ENCODE data around the gene COA5.

The COA5 gene, protein sequence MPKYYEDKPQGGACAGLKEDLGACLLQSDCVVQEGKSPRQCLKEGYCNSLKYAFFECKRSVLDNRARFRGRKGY

DNA sequence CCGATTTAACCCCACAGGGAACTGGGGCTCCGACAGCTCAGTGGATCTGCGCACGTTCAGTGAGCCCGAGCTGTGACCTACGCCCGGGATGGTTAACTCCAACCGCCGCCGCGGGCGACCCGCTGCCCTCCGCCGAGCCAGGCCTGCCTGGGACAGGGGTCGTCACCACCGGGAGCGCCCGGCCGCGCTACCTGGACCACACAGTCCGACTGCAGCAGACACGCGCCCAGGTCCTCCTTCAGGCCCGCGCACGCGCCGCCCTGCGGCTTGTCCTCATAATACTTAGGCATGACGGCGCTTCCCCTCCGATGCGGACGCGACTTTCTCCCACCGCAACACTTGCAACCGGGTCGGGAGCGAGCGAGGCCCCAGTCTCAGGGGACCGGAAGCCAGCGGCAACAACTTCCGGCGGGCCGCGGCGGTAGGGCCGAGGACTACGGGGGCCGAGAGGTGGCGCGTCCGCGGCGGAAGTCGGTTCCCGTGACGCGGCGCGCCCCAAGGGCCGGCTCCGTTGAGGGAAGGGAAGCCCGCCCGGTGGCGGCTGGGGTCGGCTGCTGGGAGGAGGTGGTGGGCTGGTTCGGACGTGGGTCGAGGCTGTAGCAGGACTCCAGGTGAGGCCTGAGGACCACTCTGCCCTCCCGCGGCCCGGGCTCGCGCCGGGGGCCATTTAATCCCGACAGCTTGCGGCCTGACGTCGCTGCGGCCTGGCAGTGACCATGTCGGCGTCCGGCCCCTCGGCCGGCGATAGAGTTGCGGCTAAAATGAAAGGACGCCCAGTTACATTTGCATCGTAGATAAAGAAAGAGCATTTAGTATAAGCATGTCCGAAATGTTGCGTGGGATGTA is at the start of gene COA5, which contains the start of gene UNC50:
COA5 (minus strand) TSS at position 397 of the 846 bp plus-strand sequence; CDS start at position 290, 107 bp downstream.
UNC50 (plus strand) TSS at position 474 of the 846 bp plus-strand sequence. CDS start 1,171 bp downstream, outside the sequence.
- peak; percentile 55 for DNase-seq

DNA sequence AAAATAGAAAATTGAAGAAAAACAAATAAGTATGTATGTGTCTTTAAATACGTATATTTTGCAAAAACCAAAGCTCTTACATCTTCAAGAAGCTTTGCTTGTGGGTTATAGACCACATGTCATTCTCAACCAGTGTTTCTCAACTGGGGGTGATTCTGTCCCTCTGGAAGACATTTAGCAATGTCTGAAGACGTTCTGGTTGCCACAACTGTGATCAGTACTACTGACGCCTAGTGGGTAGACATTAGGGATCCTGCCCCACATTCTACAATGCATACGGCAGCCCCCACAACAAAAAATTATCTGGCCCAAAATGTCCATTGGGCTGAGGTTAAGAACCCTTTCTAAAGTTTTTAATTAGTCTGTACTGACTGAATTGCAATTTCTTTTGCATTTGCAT is 48.5 kb upstream of the COA5 start:
- DNase-seq, result no peak

DNA sequence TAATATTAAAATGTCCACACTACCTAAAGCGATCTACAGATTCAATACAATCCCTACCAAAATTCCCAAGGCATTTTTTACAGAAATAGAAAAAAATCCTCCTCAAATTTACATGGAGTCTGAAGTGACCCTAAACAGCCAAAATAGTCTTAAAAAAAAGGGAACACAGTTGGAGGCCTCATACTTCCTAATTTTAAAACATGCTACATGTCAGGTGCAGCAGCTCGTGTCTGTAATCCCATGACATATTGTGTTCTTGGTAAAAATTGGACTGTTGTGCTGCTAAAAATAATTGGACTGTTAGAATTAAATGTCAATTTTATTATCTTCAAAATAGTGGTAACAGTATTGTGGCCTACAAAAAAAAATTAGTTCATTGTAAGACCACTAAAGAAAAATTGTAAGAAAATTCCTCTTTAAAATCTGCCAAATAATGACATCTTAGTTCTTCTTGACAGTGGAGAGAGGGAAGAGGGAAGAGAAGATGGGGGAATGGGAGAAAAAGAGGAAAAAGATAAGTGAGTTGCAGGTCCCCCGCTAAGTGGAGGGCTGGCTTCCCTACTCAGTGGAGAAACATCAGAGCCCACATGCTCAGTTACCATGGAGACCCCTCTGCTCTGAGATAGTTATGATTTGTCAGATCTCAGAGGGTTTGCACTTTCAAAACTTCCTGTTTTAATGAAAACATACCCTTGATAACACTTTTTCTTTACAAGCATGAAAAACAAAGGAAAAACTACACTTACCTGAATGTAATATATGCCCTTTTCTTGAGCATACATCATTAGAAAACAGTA is 46.6 kb upstream of the COA5 start:
- no peak for DNase-seq

DNA sequence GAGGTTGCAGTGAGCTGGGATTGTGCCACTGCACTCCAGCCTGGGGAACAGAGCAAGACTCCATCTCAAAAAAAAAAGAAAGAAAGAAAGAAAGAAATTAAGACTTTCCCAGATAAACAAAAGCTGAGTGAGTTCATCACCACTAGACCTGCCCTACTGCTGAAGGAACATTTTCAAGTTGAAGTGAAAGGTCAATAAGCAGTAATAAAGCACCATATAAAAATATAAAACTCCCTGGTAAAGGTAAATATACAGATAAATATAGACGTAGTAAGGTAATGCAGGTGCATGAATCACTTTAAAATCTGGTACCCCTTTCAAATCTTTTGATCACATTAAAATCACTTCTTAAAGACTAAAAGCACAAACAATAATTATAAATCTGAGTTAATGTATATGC is 42.7 kb upstream of the COA5 start:
- DNase-seq, result no peak

DNA sequence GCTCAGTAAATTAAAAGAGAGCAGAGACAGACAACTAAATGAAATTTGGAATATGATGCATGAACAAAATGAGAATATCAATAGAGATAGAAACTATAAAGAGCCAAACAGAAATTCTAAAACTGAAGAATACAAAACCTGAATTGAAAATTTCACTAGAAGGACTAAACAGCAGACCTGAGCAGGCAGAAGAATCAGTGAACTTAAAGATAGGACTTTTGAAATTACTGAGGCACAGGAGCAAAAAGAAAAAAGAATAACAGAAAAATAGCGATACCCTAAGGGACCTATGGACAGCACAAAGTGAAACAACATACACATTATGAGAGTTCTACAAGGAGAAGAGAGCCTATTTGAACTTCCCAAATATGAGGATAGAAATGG is 41.7 kb upstream of the COA5 start:
- no peak for DNase-seq

DNA sequence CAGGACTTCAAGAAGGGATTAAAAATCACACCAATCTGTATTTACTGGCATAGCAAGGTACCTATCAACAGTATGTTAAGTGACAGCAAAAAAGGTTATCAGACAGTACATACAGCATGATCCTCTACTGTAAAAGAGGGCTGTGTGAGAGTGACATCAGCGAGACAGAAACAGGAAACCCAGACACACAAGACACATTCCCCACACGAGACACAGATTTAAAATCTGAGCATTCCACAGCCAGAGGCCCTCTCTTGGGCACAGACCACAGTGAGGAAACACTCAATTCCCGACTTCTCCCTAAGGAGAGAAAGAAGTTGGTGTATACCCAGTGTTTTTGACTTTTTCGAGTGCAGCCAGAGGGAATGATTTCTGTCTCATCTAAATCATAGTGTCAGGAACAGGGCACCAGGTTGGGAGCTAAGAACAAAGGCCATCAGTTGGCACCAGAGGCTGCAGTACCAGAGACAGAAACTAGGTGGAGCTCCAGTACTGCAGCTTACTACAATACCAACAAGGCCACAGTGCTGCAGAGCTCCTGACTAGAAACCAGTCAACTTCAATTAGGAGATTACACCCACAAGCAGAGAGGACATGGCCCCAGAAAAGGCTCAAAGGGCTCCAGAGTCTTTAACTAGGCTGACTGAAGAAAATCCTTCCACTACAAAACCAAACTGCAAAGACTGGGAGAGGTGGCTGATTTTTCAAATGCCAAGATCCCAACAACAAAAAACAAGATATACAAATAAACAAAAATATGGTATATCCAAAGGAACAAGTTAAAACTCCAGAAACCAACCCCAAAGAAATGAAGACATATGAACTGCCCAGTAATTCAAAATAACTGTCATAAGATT is 41.1 kb upstream of the COA5 start:
- DNase-seq, result peak; percentile 72

DNA sequence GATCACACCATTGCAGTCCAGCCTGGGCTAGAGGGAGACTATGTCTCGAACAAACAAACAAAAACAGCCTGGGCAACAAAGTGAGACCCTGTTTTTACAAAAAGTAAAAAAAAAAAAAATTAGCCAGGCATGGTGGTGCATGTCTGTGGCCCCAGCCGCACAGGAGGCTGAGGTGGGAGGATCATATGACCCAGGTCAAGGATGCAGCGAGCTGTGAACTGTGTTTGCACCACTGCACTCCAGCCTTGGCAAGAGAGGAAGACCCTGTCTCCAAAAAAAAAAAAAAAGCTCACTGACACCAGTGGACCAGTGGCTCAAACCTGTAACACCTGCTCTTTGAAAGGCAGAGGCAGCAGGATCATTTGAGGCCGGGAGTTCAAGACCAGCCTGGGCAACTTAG is 40.1 kb upstream of the COA5 start:
- DNase-seq, result no peak

DNA sequence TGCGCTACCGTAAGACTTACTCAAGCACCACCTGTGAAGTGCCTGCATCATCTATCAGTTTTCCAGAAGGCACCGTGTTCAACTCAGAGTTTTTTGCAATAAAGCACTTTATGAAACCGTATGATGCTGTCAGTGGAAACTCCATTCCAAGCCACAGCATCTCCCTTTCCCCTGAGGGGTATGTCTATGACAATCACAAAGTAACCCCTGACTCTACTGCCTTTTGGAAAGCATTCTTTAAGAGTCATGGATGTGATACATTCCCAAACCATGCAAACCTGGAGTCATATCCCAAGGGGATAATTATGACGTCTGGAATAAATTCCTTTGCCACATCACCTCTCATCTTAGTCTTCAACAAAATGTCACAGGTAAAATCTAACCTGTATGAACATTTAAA is 39.3 kb upstream of the COA5 start:
- no peak for DNase-seq

DNA sequence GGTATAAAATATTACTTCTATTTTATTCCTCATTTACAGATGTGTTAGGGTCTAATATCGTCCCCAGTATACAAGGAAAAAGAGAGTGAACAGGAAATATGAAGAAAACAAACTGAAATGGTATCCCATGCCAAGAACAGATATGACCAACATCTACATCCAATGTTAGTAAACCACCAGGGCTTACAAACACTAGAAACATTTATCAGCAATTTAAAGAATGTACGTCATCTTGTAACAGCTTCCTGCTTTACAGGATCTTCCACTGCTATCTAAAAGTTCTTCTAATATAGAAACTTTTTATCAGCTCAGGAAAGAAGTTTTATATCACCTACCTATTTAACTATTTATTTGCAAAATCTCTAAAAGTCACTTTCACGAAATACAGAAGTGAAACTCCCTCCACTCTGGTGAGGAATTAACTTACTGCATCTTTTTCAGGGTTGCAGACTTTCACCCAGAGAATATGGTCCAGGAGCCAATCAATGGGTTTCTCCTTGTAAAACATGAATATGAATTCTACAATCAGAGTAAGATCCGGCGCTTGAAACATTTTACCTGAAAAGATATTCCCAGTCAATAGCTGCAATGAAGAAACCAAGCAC is 35.3 kb upstream of the COA5 start:
- no peak for DNase-seq

DNA sequence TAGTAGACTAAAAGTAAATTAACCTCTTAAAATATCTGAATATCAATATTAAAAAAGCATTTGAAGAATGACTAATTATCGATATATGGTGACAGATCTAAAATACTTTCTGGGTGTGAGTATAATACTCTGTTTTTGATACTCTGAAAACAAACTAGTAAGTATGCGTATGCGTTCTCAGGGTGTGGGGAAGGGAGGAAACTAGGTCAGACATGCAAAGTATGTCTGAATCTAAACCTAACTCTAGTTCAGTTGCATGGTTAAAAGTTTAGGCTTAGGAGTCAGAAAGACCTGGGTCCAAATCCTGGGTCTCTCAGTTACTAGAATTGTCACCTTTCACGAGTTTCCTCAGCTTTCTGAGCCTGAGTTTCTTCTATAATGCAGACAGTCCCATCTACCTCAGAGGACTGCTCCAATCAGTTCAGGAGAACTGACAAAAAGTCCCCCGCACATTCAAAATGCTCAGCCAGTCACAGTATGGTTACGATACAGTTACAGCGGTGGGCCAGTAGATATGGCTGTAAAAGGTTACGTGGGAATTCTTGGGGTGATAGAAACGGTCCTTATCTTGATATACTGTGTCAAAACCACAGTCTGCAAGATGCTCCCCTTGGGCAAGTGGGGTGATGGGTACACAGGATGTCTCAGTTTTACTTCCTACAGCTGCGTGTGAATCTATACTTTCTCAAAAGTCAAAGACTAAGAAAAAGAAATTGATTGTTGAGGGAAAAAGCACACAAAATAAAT is 29.3 kb upstream of the COA5 start:
- DNase-seq, result no peak

DNA sequence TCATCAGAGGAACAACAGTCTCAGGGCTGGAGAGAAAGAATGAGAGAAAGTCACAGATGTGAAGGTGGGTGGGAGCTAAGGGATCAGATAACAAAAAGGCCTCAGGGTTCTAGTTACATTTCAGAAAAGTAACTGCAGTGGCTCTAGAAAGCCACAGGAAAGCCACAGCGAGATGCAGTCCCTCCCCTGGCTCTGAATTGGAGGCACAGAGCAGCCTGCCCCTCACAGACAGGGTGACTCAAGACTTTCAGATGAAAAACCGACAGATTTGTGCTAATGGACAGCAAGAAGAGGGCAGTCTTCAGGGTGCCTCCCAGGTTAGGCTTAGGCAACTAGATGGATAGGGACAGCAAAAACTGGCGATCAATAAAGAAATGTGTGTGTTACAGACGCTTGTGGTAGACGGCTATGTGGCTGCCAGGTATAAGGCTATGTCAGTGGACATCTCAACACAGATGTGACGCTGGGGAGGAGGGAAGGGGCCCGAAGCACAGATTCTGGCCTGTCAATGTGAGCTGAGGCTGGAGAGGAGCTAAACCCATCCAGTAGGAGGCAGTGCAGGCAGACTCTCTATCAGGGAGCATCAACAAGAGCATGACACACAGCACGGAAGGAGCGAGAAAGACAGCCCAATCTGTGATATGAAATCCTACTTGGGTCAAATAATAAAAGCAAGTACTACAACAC is 26.2 kb upstream of the COA5 start:
- no peak for DNase-seq

DNA sequence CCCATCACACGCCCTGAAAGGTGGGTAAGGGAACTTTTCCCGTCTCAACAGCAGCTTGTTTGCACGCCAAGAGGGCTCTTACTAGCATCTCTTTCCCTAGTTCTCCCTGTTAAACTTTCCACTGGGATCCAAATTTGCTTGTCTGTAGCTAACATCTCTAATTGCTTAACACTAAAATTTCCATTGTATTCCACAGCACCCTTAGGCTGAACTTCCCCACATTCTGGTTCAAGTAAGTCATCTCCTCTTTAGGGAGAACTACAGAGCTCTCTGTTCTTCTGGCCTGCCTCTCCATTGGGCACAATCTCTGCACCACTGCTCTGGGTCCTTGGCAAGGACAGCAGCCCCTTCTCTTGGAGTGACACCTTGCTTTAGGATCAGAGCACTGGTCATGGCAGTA is 24.0 kb upstream of the COA5 start:
- DNase-seq, result no peak

DNA sequence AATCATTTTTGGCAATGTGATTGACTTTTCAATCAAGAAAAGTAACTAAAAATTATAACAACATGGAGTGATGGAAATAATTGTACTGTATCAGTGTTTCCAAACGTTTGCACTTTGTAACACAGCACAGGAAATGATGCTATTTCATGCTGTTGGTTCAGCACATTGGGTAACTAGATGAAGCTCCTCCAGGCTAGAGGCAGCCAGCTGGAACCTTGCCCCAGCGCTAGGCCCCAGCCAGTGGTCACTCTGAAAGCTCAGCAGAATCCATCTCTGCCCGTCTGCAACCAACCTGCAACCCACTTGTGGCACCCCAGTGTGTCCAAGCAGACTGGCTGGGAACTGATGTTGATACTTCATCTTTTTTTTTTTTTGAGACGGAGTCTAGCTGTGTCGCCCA is 15.3 kb upstream of the COA5 start:
- no peak for DNase-seq

DNA sequence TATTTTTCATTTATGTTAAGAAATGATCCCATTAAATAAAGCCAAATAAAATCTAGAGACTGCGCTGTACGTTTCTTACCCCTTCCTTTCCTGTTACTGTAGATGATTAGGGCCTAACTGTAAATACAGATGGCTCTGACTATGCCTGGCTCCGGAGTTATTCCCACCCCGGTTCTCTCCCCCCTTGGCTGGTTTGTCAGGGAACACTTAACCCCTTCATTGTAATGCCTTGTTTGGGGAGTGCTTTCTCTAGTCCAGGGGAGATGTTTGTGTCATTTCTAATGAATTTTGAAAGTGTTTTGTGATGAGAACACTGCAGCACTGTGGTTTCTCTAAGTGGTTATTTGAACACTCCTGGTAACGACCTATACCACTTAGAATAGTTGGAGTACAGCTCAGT is 8.8 kb upstream of the COA5 start:
- DNase-seq, result no peak

DNA sequence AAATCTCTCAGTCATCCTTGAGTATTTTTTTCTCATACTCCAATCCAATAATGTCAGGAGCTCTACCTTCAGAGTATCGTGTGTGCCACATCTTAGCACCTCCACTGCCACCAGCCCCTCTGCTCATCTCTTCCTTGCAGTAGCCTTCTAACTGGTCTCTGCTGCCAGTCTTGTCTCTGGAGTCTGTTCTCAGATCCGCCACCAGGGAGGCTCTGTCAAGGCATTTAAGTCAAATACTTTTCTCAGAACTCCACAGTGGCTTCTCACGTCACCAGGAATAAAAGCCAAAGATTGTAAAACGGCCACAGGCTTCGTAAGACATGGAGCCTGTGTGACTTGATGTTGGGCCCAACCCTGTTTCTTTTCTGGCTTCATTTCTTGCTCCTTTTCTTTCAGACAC is 7.2 kb upstream of the COA5 start:
- no peak for DNase-seq

DNA sequence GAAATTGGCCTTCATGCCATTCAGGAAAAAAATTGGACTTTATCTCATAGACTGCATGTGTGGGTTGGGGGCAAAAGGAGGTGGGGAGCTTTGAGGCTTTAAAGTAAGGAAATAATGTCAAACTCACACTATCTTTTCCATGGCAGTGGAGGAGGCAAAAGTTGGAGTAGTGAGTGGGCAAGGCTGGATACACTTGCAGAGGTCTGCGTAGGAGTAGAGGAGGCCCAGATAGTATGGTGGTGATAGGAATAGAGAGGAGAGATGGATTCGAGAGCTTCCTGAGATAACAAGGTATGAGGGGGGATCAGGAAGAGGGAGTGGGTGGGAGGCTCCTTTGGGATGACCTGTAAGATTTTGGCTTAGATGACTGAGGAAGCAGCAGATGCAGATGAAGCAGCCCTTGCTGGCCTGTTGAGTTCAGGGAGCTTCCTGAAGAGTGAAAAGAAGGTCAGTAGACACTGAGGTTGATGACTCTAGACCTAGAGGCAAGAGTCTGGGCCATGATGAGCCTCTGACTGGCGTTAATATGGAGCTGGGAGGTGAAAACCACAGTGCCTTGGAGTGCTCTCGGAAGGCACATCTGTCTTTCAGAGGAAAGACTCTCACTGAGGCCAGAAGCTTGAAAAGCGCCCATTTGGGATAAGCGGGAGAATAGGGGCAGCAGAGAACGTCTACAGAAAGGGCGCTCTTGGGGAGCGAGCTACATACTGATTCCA is 5.9 kb upstream of the COA5 start:
- no peak for DNase-seq

DNA sequence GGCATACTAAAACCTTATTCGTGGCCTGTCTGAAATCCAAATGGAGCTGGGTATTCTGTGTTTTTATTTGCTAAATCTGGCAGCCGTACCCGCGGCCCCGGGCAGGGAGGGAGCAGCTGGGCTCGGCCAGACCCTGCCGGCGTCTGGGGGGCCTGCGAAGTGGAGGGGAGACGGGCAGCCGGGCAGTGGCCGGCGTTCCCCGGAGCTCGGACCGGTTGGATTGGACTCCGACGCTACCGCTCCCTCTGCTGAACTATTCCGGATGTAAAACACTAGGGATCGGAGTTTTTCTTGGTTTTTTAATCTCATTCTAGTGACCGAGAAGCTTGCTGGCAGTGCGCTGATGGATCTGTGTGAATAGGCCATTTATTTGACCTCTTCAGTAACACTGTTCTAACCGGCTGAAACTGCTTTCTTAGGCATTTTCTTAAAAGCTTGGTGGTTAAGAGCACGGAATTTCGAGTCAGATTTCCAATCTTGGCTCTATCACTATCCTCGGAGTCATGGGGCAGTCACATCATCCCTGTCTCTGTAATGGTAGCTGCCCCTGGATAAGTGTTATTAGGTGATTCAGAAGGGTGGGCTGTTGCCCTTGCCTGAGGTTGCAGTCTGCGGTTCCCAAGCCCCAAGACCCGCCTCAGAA is 771 bp upstream of the COA5 start:
- DNase-seq, result no peak

DNA sequence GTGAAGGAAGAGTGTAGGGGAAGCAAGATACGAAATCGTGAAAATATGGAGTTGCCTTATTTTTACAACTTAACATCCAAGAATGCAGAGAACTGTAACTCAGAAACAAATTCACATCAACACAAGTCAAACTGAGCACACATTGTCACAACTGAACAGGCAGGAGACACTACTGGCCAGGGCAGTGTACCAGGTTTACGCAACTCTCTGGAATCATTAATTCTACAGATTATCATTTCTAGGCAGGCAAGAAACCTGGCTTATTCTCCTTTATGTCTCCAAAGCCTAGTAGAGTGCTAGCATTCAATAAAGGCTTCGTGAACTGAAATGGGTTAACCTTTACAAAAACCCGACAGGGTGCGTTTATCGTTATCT is 584 bp downstream of the COA5 start:
- no peak for DNase-seq

DNA sequence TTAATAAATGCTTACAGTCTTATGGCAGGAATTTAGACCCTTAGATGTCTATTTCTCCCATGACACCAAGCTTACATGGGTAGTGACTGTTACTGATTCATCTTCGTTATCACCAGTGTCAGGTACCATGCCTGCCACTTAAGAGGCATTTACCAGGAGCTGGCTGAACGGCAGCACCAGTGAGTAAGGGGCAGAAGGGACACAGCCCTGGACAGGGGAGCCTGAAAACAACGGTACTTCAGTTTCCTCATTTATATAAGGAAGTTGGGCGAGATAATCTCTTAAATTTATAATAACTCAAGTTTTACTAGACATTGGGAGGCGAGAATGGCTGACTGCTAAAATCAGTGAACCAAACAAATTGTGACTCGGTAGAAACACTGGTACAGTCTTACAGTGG is 1.2 kb downstream of the COA5 start:
- no peak for DNase-seq

DNA sequence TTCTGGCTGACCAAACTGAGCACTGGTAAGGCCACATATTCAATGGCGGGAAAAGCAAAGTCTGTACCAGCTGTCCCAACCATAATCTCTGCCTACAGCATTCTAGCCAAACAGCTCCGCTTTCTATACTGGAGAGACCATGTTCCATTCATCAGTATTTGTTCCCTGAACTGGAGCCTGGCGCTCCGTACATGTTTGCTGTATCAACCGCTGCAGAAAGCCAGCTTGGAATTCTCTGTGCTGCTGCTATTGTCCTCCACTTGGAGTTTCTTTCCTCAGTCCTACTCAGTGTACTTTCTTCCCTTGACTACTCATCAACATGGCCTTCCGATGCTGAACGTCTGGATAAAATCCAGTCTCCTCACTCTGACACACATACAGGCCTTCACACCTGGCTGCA is 1.9 kb downstream of the COA5 start:
- DNase-seq, result no peak
